RPMI7951 (cell line): Measurements from ENCODE around the gene TBXAS1. TPM values are rescaled to one million over a fixed set of nuclear protein-coding genes. Genes with fewer than 3 reads are reported as not detected.

ENCODE experiments used
- DNase-seq: peaks from one replicate; pipeline ENCODE4 v3.0.0-alpha.2; 2012; ENCODE audit warnings: low read depth
- total RNA-seq: library from RNA; depleted of rRNA; stranded (reverse); fragments of >200 nt; shearing (Covaris generic); gene quantifications from 2 replicates; pipeline ENCODE4 v1.2.3, GENCODE V29; 2014

Gene TBXAS1
- total RNA-seq, 1 experiment from 2014 or later: 3.5 TPM

- no peak for DNase-seq
These were observed 117.5 kb downstream of the TBXAS1 start for GRCh38 chr7:139946533-139946932.

GRCh38 chr7:139947021-139947420 lies 118.0 kb downstream of the TBXAS1 start:
- no peak for DNase-seq

GRCh38 chr7:139948167-139948566 lies 119.1 kb downstream of the TBXAS1 start:
- DNase-seq: no peak

DNA sequence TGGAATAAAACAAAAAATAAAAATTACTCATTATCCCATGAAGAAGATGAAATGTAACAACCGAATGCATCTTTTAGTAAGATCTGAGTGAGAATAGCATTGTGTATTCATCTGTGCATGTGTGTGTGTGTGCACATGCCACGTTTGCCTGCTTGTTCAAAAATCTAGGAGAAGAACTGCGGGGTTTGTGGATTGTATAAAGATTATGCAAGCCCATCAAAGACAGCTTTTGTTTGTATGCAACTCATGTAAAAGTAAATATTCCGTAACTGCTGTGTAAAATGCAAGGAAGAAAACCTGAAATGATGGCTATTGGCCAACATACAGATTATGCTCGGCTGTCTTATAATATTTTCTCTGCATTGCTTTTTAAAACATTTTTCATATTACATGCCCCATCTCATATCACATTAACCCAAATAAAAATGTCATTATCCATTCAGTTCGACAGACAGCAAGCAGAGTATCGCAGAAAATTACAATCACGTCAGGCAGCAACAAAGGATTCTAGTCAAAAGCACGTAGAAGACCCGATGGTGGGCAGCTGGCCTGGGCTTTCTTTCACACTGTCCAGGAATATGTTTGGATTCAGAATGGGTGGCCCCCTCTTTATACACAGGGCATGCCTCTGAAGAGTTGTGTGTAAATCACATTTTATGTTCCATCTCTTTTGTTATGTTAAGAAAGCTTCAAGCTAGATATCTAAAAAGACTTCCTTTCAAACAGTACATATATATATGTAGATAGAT lies 119.7 kb downstream of the TBXAS1 start:
- no peak for DNase-seq

DNA sequence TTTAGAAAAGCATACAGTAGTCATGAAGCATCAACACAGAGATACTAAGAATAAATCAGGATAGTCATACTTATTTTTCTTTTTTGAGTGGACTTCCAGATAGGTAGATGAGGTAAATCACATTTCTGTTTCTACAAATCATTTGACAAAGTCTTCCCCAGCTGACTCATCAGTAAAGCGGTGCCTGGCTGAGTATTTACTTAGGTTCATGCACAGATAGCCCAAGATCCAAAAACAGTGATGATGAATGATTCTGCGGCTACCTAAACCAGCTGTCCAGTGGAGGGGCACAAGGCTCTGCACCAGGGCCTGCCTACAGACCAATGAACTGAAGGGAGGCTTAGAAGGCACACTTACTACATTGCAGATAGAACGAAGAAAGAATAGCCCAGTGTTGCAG lies 120.6 kb downstream of the TBXAS1 start:
- DNase-seq: no peak

DNA sequence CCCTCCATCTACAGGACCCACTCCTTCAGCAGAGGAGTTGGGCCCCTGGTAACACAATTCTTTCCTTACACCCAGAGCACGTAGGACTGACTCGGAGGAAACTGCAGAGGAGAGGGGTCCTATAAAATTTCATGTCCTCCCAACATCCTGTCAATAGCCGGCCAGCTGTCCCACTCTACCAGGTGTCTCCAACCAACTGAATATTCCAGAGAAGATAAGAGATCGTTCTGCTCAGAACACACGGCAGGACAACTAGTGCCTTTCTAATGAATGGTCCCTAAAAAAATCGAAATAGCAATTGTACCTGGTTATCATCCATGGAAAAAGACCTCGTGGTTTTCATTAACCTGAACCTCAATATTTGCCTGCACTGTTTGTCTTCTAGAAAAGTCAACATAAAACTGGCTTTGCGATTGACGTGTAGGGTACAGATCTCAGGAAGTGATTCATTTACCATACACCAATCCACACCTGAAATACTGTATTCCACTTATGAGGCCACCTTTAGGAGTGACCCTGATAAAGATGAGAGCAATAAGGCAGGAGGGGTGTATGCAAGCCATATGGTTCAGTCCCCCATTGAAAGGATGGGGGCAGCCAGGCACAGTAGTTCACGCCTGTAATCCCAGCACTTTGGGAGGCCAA lies 121.9 kb downstream of the TBXAS1 start:
- no peak for DNase-seq

- DNase-seq: no peak
These were observed 124.2 kb downstream of the TBXAS1 start for GRCh38 chr7:139953229-139953628.

GRCh38 chr7:139955109-139955820 lies 126.2 kb downstream of the TBXAS1 start:
- no peak for DNase-seq

DNA sequence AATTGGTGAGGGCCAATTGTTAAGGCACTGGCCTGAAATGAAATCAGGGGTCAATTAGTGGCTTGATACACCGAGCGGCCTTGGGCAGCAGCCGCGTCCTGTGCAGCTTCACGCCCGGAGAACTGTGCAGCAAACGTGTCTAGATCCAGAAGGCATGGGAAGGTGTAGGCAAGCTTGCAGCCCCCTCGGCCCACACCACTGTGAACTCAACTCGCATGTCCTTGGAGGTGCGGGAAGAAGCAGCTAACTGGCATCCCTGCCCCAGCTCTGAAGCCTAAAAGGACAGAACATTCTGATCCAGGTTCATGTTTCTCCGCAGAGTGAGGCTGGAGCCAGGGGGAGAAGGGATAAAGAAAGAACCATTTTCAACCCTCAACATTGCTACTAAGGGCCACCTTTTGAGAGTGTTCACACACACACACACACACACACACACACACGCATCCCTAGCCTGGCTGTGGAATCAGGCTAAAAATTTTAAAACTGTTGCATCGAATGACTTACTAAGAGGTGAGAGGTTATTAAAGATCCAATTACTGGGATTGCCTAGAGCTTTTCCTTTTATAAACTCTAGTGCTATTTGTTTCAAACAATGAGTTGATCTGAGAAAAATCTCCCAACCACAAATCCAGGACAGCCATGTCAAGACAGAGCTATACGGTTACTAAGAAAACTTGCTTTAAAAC lies 129.7 kb downstream of the TBXAS1 start:
- no peak for DNase-seq

DNA sequence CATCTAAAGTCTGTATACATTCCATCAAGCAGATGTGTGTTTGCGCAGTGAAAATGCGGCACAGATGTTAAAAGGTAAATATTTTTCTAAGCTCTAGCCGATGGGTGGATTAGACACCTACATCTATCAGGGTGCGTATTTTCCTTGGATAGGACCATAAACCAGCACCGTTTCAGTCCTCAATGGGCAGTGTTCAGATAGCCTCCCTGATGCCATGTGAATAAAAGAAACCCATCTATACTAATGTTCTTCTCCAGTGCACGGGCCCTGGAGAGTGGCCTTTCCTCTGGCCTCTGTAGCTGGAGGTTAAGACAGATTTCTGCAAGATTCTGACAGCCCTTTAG lies 130.2 kb downstream of the TBXAS1 start:
- no peak for DNase-seq

DNA sequence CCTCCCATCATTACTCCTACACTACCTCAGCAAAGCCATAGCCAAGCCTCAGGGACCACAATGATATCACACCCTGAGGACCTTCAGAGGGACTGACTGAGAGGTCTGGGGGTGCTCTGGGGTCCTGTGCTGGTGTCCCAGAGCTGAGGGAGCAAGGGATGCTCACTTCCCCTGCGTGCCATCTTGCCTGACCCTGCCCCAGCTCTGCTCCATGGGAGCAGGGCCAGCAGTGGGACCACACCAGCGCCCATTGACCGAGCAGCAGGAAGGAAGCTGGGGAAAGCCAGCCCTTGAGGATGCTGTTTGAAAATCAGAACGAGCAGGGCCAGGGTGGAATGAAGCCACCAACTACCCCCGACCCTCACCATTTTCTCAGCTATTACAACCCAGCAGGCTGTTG lies 130.7 kb downstream of the TBXAS1 start:
- DNase-seq: no peak

DNA sequence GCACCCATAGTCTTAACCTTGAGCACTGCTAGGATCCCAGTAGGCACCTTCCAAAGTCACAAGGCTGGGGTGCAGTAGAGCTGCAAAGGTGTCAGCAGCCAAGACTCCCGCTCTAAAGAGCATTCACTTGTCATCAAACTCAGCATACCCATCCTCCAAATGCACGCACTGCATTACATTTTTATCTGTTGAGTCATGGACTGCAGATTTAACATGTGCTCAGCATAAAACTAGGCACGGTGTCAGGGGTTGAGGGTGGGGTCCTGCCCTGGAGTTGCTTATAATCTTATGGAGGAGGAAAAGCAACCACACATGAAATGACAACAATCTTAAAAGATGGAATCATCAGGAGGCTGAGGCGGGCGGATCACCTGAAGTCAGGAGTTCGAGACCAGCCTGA lies 131.1 kb downstream of the TBXAS1 start:
- peak; percentile 35 for DNase-seq

DNA sequence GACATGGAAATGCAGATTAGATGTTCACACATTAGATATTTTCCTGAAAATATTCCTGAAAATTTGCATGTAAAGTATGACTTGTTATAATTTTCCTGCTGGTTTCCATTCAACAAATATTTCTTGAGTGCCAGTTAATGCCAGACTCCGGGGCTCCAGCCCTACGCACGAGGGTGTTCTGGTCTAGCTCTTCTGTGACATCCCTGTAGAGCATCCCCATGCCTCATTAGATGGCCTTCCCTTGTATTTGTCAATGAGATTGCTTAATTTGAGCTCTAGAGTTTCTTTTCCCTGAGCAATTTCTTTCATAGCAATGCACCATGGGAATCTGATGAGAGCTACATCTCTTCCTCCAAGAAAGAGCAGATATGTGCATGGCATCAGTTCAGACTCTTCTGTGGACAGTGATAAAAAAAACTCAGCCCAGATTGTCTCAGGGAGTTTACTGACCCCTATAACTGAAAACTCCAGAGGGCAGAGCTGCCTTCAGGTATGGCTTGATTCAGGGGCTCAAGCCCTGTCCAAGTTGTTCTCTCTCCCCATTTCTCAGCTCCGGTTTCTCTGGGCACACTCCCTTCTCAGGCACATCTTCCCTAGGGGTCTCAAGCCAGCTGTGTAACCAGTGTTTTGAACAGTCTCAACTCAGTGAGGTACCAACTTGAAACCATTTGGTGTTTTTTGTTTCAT lies 137.0 kb downstream of the TBXAS1 start:
- DNase-seq: no peak

GRCh38 chr7:139966949-139967348 lies 137.9 kb downstream of the TBXAS1 start:
- DNase-seq: no peak

DNA sequence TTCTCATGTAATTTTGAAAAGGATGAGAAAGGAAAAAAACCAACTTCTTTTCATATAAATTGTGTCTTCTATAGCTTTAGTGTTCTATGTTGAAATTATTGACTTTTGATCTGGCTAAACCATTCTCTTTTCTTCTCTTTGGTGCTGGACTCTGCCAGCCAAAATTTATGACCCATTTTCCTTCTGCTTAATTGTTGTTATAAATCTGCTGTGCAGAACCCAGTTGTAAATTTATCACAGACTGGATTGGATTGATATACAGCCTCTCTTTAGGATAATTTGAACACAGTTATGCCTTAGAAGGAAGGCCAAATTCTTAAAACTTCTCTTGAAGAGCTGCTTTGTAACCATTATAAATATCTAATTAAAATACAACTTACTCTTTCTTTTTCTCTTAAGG lies 139.9 kb downstream of the TBXAS1 start:
- no peak for DNase-seq

GRCh38 chr7:139972029-139972428 lies 143.0 kb downstream of the TBXAS1 start:
- no peak for DNase-seq

DNA sequence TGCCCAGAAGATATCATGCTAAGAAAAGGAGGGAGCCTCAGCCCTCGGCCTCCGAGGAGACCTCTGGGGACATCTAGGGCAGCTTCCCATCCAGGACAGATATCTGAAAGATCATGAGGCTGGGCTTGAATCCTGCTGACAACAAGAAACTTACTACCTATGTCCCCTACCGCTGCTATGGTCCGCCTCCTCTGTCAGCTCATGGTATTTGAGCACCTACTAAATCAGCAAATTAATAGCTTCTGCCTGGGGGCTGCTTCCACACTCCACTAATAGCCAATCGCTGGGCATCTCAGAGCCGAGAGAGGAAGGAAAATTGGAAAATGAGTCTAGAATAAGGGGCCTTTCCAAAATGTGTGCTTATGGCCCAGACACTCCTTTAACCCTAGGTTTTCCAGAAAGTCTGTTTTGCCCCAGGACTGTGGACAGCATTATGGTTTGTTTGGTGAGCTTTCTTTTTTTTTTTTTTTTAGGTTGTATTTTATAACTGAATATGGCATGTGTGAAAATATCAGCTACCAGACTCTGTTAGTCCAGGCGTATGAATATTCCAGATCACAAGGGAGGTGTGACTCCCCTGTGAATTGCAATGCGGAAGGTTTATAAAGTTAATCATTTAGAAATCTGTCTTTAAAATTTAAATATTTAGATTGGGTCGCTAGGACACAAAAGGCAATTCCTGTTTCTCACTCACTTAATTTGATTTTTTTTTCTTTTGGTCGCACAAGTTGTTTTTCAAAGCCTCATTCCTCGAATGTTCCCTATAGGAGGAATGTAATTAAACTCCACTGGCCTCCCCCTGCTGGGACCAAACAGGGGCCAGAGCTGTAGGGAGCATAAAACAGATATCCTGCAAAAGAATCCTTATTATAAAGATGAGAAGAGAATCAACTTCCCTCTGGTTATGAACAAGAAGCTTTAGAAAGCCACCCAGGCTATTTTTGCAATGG lies 144.3 kb downstream of the TBXAS1 start:
- no peak for DNase-seq

DNA sequence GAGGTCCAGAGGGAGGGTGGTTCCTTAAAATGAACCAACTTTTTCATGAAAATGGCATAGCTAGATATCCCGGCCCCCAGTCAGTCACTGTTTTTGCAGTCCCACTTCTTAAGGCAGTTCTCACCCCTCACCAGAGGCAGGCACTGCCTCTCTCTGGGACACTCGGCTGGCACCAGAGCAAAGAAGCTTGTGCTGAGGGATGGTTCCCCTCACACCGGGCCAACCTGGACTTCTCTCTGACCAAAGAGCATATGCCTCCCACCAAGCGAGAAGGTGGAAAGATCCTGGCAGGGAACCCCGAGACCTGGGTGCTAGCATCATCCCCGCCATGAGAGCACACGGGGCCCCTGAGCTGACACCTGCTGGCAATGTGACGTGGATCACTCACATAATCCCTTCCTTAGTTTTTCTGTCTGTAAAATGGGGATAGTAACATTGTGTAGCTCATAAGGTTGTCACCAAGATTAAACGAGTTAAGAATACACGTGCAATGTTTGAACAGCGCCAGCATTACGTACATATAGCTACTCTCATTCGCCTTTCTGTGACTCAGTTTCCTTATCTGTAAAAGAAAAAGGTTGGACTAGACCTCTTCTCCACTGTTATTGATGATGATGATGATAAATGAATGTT lies 145.2 kb downstream of the TBXAS1 start:
- no peak for DNase-seq

DNA sequence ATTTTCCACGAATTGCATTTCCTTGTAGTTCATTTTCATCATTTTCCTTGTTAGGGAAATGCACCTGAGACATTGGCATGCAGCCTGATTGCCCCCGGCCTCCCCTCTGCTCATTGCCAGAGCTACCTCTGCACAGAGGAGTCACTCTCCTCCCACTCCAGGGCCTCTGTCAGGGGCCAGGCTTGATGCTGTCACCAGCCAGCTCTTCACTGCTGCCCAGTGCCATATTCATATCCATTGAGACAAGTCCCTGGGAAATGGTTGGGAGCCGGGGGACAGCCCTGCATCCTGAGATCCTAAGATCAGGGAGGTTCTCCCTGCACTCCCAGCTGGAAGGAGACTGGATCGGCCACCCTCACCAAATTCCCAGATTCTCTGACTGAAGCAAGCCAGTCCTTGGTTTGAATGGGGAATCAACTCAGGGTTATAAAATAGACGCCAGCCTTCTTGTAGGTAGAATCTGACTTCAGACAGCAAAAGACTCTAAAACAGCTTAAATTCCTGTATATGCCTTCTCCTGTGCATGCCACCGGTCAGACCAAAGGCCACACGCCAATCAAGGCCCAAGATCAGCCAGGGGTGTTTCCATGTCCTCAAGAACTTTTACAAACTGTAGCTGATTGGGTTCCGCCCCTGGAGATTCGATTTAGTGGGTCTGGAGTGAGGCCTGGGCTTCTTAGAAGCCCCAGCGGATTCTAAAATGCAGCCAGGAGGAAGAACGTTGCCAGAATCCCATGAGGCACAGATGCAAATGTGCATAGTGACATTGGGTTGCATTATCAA lies 147.2 kb downstream of the TBXAS1 start:
- DNase-seq: no peak
